IPS-18a (cell line): ENCODE results near the gene GALR1.

Experiments used
- H3K27ac ChIP-seq: one replicate; pipeline ENCODE4 v1.5.1; 2013; ENCODE audit warnings: low read length
- H3K27me3 ChIP-seq: one replicate; pipeline ENCODE4 v1.6.1; 2013; ENCODE audit warnings: mild to moderate bottlenecking, low read length; ENCODE audit not compliant: control insufficient read depth, insufficient read depth
- H3K36me3 ChIP-seq: one replicate; pipeline ENCODE4 v1.6.1; 2013; ENCODE audit warnings: low read depth, low read length; ENCODE audit not compliant: control insufficient read depth
- H3K4me1 ChIP-seq: one replicate; pipeline ENCODE4 v1.6.1; 2013; ENCODE audit warnings: low read depth, low read length; ENCODE audit not compliant: control insufficient read depth
- H3K4me3 ChIP-seq: one replicate; pipeline ENCODE4 v1.5.1; 2013; ENCODE audit warnings: low read length
- H3K9ac ChIP-seq: one replicate; pipeline ENCODE4 v1.6.1; 2013; ENCODE audit warnings: mild to moderate bottlenecking, low read length, moderate library complexity
- H3K9me3 ChIP-seq: one replicate; pipeline ENCODE4 v1.6.1; 2013; ENCODE audit warnings: low read depth, low read length; ENCODE audit not compliant: control insufficient read depth

Gene GALR1, protein sequence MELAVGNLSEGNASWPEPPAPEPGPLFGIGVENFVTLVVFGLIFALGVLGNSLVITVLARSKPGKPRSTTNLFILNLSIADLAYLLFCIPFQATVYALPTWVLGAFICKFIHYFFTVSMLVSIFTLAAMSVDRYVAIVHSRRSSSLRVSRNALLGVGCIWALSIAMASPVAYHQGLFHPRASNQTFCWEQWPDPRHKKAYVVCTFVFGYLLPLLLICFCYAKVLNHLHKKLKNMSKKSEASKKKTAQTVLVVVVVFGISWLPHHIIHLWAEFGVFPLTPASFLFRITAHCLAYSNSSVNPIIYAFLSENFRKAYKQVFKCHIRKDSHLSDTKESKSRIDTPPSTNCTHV

DNA sequence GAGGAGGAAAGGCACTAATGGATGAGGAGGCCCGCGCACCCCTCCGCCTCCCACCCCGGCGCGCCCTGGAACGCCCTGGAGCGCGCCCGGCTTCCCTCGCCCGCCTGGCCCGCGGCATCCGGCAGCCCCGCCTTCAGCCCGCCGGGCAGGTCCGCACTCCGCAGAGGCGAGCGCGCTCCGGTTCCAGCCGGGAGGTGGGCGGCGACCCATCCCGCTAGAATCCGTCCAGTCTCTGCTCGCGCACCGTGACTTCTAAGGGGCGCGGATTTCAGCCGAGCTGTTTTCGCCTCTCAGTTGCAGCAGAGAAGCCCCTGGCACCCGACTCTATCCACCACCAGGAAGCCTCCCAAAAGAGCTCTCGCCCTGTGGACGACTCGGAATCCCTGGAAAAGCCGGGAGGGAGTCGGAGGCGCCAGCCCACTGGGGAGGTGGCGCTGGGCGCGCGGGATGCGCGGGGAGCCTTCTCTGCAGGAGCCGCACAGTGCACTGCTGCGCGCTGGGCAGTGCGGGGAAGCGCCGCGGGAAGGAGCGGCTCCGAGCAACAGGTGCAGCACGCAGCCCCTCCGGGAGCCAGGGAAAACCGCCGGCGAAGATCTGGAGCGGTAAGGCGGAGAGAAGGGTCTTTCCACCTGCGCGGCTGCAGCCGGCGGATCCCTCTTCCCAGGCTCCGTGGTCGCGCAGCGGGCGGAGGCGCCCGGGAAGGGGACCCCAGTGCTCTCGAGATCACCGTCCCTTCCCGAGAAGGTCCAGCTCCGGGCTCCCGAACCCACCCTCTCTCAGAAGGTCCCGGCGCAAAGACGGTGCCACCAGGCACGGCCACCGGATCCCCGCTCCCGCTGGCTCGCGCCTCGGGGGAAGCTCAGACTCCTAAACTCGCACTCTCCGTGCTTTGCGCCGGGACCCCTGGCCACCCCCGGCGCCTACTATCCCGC, at the start of gene GALR1:
TSS of gene GALR1 (plus strand) at position 280 of the 932 bp plus-strand sequence. CDS start 701 bp downstream, outside the sequence.
- H3K4me1 ChIP-seq: peaks cover 17% of the 10 kb centered on the region
- no peaks in the 10 kb centered on the region for H3K9me3 ChIP-seq
- H3K36me3 ChIP-seq: no peaks in the 10 kb centered on the region
- no peak within 1 kb of the TSS for H3K27ac ChIP-seq
- H3K4me3 ChIP-seq: peak within 1 kb of the TSS; percentile 54
- H3K27me3 ChIP-seq: peaks cover 70% of the 10 kb centered on the region
- no peak within 1 kb of the TSS for H3K9ac ChIP-seq

DNA sequence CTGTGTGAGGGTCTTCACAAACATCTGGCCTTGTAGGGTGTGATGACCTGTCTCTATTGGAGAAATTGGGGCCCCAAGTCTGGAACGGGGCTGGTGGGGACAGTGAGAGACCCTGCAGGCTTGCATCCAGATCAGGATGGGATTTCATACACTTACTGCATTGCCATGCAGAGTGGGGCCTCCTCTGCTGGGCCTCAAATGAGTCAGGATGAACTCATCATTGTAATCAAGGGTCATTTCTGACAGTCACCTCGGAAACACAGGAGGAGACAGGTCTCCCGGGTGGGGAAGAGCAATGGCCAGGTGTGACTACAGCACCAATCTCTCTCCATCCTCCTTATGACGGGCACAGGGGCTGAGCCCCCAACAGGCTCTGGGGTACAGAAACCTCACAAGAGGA, 48.1 kb upstream of the GALR1 start:
- H3K9me3 ChIP-seq: no peaks in the 10 kb centered on the region

DNA sequence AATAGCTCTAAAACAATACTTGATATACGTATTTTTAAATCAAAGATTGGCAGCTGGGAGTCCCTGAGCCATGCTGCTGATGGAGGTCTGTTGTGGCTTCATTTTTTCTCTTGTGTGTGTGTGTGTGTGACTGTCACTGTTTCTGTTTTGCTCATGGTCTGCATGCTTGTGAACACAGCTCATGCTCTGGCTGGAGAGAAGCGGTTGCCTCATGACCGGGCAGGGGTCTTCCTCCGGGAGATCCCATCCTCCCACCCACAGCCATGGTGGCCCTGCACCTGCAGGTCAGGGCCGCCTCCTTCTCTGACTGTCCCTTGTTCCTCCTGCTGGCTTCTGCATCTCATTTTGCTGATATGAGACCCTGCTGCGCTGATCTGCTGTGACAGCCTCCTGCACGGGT, 47.3 kb upstream of the GALR1 start:
- Histone ChIP-seq H3K9me3 (no peaks in the 10 kb centered on the region), H3K27me3 (no peaks in the 10 kb centered on the region), H3K4me3 (no peak overlapping the region), H3K27ac (no peak overlapping the region), H3K36me3 (no peaks in the 10 kb centered on the region), H3K4me1 (no peaks in the 10 kb centered on the region), H3K9ac (no peak overlapping the region)

More for the DNA sequence above, 48.1 kb upstream of the GALR1 start:
- Histone ChIP-seq H3K9ac (no peak overlapping the region), H3K27me3 (no peaks in the 10 kb centered on the region), H3K4me3 (no peak overlapping the region), H3K4me1 (no peaks in the 10 kb centered on the region), H3K36me3 (no peaks in the 10 kb centered on the region), H3K27ac (no peak overlapping the region)

DNA sequence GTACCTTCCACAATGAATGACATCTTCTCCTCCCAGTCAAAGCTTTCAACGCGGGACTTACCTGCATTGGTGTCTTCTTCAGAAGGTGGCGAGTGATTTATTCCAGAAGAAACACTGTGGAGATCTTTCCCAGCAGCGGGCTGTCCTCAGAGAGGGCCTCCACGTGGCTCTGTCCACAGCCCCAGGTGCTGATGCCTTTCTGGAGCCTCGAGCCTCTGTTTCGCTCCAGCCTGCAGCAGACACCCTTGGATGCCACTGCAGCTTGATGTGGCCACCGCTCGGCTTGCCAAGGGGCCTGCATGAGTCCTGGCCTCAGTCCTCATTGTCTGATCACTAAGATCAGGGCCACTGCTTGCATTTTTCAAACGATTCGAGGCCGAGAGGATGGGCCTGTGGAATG, 46.6 kb upstream of the GALR1 start:
- H3K27me3 ChIP-seq: no peaks in the 10 kb centered on the region
- no peaks in the 10 kb centered on the region for H3K36me3 ChIP-seq
- no peak overlapping the region for H3K27ac ChIP-seq
- H3K9me3 ChIP-seq: no peaks in the 10 kb centered on the region
- no peaks in the 10 kb centered on the region for H3K4me1 ChIP-seq
- H3K4me3 ChIP-seq: no peak overlapping the region
- H3K9ac ChIP-seq: no peak overlapping the region

DNA sequence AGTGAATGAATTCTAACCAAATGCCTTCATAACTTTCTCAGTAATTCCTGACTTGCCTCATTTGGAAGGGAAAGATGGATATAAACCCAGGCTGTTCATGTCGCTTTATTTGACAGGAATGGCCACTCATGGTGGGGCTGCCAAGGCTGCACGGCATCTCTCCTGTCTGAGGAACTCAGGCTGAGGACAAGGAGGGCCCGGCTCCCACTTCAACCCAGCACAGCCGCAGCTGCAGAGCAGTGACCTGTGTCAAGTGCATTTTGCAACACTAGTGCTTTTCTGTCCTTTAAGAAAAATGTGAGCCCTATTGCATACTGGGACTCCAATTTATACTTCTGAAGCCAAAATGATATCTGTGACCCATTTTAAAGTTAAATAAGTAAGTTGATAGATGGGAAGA, 45.8 kb upstream of the GALR1 start:
- Histone ChIP-seq H3K4me1 (no peaks in the 10 kb centered on the region), H3K27ac (no peak overlapping the region), H3K36me3 (no peaks in the 10 kb centered on the region), H3K27me3 (no peaks in the 10 kb centered on the region), H3K4me3 (no peak overlapping the region), H3K9me3 (no peaks in the 10 kb centered on the region), H3K9ac (no peak overlapping the region)

DNA sequence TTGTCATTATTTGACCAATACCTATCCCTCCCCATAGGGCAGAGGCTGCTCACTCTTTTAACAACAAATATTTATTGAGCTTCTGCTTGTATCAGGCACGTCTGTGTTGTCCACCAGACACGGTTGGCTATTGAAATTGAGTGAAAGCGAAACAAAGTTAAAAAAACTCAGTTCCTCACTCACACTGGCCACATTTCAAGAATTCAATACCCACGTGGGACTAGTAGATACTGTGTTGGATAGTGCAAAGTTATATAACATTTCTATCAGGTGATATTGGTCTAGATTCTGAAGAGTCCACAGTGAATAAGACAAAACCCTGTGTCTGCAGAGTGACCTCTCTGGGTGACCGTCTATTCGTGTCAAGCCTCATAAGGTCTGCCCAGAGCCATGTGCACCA, 43.9 kb upstream of the GALR1 start:
- Histone ChIP-seq H3K27me3 (no peaks in the 10 kb centered on the region), H3K27ac (no peak overlapping the region), H3K36me3 (no peaks in the 10 kb centered on the region), H3K9ac (no peak overlapping the region), H3K4me1 (no peaks in the 10 kb centered on the region), H3K9me3 (no peaks in the 10 kb centered on the region), H3K4me3 (no peak overlapping the region)

DNA sequence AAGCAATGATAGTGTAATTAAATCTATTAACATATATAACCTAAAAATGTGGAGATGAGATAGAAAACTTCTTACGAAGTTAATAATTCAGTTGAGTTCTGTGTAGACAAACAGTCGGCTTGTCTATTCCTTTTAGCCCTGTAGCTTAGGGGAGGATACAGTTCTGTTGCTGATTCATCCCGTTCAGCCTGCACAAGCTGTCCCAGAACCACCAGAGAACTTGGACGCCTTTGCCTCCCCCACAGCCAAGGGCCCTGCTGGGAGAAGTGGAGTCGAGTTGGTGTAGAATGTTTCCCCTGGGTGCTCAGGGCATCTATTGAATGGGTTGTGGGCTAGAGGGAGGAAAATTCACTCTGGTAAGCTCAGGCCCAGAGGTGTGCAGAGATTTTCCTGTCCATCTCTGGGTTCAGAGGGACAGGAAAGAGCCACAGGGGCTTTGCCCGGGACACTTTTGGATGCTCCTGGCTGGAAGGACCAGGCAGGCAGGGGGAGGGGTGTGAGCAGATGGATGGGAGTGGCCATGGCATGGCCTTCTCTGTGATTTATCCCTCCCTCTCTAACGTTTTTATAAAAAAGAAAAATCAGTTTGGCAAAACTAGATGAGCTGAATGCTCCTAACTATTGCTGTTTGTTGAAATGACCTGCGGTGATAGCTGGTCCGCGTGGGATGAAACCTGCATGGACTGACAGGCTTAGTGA, 42.8 kb upstream of the GALR1 start:
- H3K27ac ChIP-seq: no peak overlapping the region

DNA sequence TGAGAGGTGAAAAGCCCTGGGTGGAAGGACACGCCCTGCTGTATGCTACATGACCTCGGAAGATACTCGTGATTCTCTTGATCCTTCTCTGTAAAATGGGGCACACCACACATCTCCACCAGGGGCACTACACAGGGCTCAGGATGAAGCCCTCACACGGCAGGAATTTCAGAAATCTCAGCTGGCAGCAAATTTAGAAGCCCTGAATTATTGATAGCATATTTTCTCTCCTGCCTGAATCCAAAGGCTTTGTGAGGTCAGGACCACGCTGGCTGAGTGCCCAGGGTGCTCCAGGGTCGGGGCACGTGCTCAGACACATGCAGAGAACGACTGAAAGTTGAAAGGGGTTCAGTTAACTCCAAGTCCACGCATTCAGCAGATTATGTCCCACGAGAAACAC, 42.1 kb upstream of the GALR1 start:
- no peak overlapping the region for H3K27ac ChIP-seq
- no peak overlapping the region for H3K4me3 ChIP-seq
- no peaks in the 10 kb centered on the region for H3K27me3 ChIP-seq
- H3K4me1 ChIP-seq: no peaks in the 10 kb centered on the region
- H3K9ac ChIP-seq: no peak overlapping the region
- H3K36me3 ChIP-seq: no peaks in the 10 kb centered on the region
- H3K9me3 ChIP-seq: no peaks in the 10 kb centered on the region

More for the DNA sequence above, 42.8 kb upstream of the GALR1 start:
- no peak overlapping the region for H3K9ac ChIP-seq
- H3K9me3 ChIP-seq: no peaks in the 10 kb centered on the region
- no peaks in the 10 kb centered on the region for H3K4me1 ChIP-seq
- no peak overlapping the region for H3K4me3 ChIP-seq
- H3K36me3 ChIP-seq: no peaks in the 10 kb centered on the region
- no peaks in the 10 kb centered on the region for H3K27me3 ChIP-seq

DNA sequence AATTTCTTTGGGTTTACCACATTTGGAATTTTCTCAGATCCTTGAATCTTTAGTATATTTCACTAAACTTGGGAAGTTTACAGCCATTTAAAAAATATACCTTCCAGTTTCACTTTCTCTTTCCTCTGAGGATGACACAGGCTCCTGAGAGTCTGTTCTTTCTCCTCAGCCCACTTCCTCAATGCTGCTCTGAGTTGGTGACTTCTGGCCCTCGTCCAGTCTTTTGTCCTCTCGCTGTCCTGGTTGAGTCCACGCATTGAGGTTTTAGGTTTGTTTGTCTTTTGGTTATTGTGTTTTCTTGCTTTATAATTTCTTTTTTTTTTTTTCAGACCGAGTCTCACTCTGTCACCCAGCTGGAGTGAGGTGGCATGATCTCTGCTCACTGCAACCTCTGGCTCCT, 40.7 kb upstream of the GALR1 start:
- H3K4me3 ChIP-seq: no peak overlapping the region
- no peaks in the 10 kb centered on the region for H3K9me3 ChIP-seq
- H3K27ac ChIP-seq: no peak overlapping the region
- H3K9ac ChIP-seq: no peak overlapping the region
- H3K36me3 ChIP-seq: no peaks in the 10 kb centered on the region
- no peaks in the 10 kb centered on the region for H3K27me3 ChIP-seq
- no peaks in the 10 kb centered on the region for H3K4me1 ChIP-seq

DNA sequence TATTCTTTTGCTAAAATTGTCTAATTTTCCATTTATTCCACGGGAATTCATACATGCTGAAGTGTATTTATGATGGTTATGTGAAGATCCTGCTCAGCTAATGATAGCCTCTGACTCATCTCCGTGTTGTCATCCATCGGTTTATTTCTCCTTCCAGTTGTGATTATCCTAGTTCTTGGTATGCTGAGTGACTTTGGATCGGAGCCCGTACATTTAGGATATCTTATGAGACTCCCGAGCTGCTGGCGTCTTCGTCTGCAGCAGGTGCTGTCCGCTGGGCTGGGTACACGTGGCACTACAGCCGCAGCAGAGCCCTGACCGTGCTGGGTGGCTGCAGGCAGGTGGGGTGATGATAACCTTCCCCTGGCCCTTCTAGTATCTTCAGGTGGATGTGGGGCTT, 40.1 kb upstream of the GALR1 start:
- Histone ChIP-seq H3K4me1 (no peaks in the 10 kb centered on the region), H3K27ac (no peak overlapping the region), H3K9ac (no peak overlapping the region), H3K27me3 (no peaks in the 10 kb centered on the region), H3K36me3 (no peaks in the 10 kb centered on the region), H3K9me3 (no peaks in the 10 kb centered on the region), H3K4me3 (no peak overlapping the region)

DNA sequence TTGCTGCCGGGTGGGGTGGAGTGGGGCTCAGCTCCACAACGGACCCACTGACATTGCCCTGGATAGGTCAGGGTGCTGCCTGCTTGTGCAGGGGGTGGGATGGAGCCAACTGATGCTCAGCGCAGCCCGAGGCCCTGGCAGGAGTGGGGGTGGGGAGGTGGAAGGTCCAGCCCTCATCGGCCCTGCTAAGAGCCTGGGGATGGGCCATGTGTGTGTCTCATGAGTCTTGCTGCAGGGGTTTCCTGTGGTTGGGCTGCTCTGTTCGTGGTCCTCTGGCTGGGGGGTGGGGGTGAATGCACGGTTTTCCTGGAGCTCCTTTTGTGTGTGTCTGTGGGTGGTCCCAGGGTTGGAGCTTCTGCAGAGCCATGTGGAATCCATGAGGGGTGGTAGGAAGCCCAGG, 39.4 kb upstream of the GALR1 start:
- Histone ChIP-seq H3K9me3 (no peaks in the 10 kb centered on the region), H3K4me3 (no peak overlapping the region), H3K27ac (no peak overlapping the region)

More for the DNA sequence above, 39.4 kb upstream of the GALR1 start:
- Histone ChIP-seq H3K4me1 (no peaks in the 10 kb centered on the region), H3K36me3 (no peaks in the 10 kb centered on the region), H3K27me3 (no peaks in the 10 kb centered on the region), H3K9ac (no peak overlapping the region)
